ENCODE measurements around the gene TNNT3.

DNA sequence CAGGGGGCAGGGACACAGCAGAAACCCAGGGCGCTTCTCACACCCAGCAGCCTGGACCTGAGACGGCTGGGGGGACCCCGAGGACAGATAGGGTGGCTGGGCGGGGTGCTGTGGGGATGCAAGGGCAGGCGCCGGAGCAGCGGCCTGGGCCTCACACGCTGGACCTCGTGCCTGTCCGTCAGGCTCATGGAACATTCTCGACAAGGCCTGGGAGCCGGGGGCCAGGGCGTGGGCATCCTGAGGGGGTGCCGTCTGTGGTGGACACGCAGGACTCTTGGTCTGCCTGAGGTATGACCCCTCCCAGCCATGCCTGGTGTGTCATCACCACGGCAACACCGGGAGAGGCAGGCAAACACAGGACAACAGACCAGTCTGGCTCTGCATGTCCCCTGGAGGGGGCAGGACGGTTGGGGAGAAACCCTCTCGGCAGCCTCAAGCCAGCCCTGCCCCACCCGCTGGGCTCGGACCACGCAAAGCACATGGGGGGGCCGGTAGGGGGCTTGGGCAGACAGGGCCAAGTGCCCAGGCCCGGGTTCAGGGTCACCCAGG is 49.0 kb downstream of the TNNT3 start:
- TF ChIP-seq, protein P1, sequence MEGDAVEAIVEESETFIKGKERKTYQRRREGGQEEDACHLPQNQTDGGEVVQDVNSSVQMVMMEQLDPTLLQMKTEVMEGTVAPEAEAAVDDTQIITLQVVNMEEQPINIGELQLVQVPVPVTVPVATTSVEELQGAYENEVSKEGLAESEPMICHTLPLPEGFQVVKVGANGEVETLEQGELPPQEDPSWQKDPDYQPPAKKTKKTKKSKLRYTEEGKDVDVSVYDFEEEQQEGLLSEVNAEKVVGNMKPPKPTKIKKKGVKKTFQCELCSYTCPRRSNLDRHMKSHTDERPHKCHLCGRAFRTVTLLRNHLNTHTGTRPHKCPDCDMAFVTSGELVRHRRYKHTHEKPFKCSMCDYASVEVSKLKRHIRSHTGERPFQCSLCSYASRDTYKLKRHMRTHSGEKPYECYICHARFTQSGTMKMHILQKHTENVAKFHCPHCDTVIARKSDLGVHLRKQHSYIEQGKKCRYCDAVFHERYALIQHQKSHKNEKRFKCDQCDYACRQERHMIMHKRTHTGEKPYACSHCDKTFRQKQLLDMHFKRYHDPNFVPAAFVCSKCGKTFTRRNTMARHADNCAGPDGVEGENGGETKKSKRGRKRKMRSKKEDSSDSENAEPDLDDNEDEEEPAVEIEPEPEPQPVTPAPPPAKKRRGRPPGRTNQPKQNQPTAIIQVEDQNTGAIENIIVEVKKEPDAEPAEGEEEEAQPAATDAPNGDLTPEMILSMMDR (IDR thresholded peaks at IDR 0.05) = no peak
- no peak for TF ChIP-seq POLR2A (IDR thresholded peaks at IDR 0.05)
- TF ChIP-seq EP300 (IDR thresholded peaks at IDR 0.05) = no peak
